Activated naive CD4-positive, alpha-beta T cell treated with anti-CD3 and anti-CD28 coated beads, Interleukin-2, amount 50 U/mL, for 24 hours (primary cell): ENCODE measurements around the gene RFX5.
A peak's percentile ranks its signal among the peaks of the same experiment; 100 is the strongest.

Experiments used
- H3K27ac Mint-ChIP-seq: one replicate; pipeline ENCODE4 v1.8.0; 2021; ENCODE audit warnings: mild to moderate bottlenecking, mixed read lengths
- H3K27me3 Mint-ChIP-seq: one replicate; pipeline ENCODE4 v1.8.0; 2021; ENCODE audit warnings: mixed read lengths
- H3K36me3 Mint-ChIP-seq: one replicate; pipeline ENCODE4 v1.8.0; 2021; ENCODE audit warnings: mixed read lengths
- H3K4me1 Mint-ChIP-seq: one replicate; pipeline ENCODE4 v1.8.0; 2021; ENCODE audit warnings: mixed read lengths
- H3K4me3 Mint-ChIP-seq: one replicate; pipeline ENCODE4 v1.8.0; 2021; ENCODE audit warnings: mild to moderate bottlenecking, mixed read lengths
- H3K9me3 Mint-ChIP-seq: one replicate; pipeline ENCODE4 v1.8.0; 2021; ENCODE audit warnings: mixed read lengths

Gene RFX5

DNA sequence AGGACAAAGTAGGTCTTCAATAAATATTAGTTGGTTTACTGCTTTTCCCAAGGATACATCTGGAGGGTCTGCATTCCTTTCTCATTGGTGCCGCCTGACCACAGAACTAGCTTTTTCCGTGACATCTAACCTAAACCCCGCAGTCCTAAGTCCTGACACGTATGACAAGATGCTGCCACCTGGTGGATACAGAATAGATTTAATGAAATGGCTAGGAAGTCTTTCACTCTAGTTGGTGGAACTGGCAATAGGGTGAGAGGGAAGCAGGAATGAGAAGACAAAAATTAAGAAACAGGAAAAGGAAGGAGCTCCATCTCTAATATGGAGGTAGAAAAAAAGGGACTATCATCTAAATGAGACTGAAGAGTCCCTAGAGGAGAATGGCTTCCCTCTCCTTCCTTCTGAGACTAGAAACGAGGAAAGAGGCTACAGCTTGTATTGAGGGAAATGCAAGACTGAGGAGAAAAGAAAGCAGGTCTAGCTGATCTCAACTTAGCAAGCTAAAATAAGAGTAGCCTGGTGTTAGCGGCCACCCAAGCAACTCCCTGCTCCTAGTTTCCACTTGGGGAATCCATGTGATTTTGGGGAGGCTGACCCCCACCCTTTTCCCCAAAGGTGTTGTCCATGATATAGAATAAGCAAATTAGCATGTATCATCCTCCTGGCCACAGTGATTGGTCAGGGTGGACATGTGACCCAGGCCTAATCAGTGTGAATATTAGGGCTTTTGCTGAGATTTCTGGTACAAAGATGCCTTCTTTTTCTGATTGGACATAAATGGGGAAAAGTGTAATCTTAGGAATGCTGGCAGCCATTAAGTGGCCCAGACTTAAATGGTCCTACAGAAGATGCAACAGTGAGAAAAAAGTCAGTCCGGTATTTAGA is 5.9 kb downstream of the RFX5 start:
- Mint-ChIP-seq H3K27ac (peak overlapping the region; percentile 61), H3K4me3 (no peak overlapping the region), H3K27me3 (no peaks in the 10 kb centered on the region), H3K4me1 (peaks cover 37% of the 10 kb centered on the region), H3K9me3 (no peaks in the 10 kb centered on the region), H3K36me3 (peaks cover 8% of the 10 kb centered on the region)

DNA sequence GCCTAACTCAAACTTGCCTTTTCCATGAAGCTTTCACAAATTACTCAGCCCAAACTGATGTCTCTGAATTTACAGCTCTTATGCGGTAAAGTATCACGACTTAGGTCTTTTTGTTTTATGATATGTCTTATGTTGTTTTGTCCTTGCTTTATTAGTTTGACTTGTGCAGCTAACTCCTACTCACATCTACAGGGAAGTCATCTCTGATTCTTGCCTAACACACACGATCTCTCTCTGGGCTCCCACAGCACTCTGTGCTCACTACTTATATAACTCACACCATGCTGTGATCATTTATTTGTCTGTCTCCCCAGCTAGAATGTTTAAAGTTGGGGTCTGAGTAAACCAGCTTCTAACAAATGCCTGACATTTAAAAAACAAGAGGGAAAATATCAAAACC is 10.5 kb downstream of the RFX5 start:
- no peak overlapping the region for H3K4me3 Mint-ChIP-seq
- H3K27ac Mint-ChIP-seq = peak overlapping the region; percentile 30
- H3K36me3 Mint-ChIP-seq = no peaks in the 10 kb centered on the region
- no peaks in the 10 kb centered on the region for H3K27me3 Mint-ChIP-seq
- peaks cover 11% of the 10 kb centered on the region for H3K4me1 Mint-ChIP-seq
- H3K9me3 Mint-ChIP-seq = no peaks in the 10 kb centered on the region

DNA sequence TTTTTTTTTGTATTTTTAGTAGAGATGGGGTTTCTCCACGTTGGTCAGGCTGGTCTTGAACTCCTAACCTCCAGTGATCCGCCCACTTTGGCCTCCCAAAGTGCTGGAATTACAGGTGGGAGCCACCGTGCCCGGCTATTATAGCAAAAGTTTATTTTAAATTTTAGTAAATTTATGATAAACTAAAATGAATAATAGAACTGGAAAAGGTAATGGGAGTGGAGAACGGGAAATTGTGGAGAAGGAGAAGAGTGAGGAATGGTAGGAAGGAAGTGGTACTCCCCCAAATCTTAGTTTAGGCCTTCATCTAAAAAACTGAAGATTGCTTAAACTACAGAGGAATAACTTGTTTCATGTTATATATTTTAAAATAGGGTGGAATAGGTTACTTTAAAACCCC is 12.2 kb downstream of the RFX5 start:
- H3K27ac Mint-ChIP-seq = no peak overlapping the region
- H3K27me3 Mint-ChIP-seq = no peaks in the 10 kb centered on the region
- no peaks in the 10 kb centered on the region for H3K9me3 Mint-ChIP-seq
- H3K36me3 Mint-ChIP-seq = no peaks in the 10 kb centered on the region
- peaks cover 2% of the 10 kb centered on the region for H3K4me1 Mint-ChIP-seq
- H3K4me3 Mint-ChIP-seq = no peak overlapping the region

DNA sequence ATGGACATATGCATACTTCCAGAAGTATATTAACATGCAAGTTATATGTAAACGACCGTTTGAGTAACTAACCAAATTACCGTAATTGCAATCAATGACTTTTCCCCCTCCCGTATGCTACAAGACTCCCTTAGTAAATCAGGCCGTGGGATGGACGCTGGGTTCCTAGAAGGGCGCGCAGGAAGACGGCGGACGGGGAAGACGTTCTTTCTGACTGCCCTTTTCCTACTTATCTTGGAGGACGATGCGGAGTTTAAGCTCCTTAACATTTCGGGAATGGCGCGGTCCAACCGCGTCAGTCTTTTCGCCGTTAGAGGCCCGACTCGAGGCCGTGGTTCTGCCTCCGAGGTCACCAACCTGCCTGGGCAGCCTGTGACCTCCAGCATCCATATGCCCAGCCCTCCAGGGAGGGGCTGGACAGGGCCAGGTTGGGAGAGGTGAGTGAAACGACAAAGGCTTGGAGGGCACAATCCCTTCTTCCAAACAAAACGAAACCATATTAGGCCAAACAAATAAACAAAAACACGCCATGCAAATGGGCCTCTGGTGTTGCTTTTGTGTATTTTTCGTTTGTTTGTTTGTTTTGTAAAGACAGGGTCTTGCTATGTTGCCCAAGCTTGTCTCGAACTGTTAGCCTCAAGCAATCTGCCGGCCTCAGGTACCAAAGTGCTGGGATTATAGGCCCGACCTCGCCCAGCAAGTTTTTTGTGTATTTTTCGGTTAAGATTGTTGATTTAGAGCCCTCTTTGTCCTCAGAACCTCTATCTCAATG is 19.0 kb downstream of the RFX5 start:
- Mint-ChIP-seq H3K36me3 (no peaks in the 10 kb centered on the region), H3K4me3 (peak overlapping the region; percentile 96), H3K27me3 (no peaks in the 10 kb centered on the region), H3K9me3 (no peaks in the 10 kb centered on the region), H3K4me1 (peaks cover 29% of the 10 kb centered on the region), H3K27ac (peak overlapping the region; percentile 96)

DNA sequence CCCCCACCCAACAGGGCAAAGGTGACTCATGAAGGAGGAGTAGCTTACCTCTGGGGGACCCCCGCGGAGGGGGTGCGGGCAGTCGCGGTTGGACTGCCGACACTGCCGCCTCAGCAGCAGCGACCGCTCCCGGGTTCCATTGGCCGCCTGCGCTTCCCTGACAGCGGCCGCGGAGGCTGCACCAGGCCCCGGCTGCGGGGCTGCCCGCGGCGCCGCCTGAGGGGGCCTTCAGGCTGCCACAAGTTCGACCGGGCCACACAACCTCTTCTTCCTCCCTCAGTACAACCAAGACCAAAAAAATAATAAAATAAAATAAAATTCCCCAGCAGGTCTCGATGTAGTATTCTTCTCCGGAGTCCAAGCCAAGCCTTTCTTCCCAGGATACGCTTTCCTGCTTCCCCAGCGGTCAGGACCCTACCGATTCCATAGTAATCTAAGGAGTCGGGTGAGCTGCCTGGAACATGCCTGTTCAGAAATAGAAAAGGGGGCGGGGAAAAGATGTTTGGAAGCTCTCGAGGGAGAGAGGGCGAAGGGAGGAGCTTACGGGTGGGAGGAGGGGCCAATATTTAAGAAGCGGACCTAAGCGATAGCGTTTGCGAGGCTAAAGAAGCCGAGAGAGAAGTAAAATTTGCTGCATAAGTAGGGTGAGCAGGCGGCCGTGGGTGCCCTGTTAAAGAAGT is 19.7 kb downstream of the RFX5 start, which contains the start of gene PI4KB:
PI4KB (minus strand) TSS at position 194 of the 680 bp plus-strand sequence. CDS start 10,935 bp downstream, outside the sequence.
- Mint-ChIP-seq H3K9me3 (no peaks in the 10 kb centered on the region), H3K27me3 (no peaks in the 10 kb centered on the region), H3K27ac (peak within 1 kb of the TSS; percentile 96), H3K36me3 (no peaks in the 10 kb centered on the region), H3K4me1 (peaks cover 35% of the 10 kb centered on the region), H3K4me3 (peak within 1 kb of the TSS; percentile 96)

DNA sequence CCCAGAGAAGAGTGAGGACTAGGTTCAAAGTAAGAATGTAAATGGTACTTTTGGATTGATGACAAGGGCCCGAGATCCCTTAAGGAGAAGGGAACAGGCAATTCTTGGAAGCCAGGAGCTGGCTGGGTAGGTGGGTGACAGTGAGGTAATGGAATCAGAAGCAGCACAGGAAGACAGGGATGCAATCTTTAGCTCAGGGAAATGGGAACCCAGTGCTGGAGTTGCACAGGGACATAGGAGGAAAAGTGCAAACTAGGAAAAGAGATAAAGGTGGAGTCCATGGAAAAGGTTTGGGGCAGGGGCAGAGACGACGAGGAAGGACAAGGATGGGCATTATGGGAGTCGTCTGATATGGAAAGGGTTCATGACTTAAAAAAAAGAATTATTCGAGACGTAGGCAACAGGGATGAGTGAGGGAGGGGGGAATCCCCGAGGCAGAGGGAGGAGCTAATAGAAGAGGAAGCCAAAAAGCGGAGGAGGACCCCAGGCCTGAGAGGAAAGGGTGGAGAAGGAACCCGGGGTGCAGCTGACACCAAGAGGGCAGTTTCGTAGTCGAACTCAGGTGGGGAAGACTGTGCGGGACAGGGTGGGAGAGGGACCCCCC is 20.3 kb downstream of the RFX5 start:
- Mint-ChIP-seq H3K27me3 (no peaks in the 10 kb centered on the region), H3K4me1 (peaks cover 41% of the 10 kb centered on the region), H3K4me3 (peak overlapping the region; percentile 96), H3K9me3 (no peaks in the 10 kb centered on the region), H3K27ac (peak overlapping the region; percentile 93), H3K36me3 (no peaks in the 10 kb centered on the region)

DNA sequence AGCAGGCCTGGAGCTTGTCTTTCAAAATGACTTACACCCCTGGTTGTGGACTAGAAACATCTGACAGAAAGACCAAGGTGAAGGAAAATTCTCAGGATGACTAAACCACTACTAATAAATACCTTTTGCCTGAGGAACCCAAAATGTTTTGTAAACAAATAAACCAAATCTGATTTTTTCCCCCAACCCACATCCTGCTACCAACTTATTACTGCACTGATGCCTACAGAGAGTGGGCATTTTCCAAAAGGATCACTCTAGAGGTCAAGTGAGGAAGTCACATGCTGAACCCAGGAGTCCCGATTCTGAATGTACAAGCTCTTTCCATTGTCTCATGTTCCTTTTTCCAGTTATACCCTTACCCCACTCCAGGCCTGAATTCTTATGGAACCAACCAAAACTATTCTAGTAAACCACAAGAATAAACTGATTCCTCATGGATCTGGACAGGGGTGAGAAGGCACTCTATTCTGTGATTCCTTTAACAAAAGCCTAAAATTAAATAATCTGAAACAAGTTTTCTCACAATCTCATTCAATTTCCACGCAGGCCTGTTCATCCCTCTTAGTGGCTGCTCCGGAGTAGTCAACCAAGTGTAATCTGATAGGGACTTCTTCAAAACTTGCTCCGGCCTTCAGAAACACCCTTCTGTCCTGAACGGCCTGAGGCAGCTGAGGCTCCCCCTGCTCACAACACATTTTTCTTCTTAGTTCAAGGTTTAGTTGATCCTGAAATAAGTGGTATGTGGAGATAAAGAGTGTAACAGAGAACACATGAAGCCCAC is 21.2 kb downstream of the RFX5 start:
- H3K9me3 Mint-ChIP-seq = no peaks in the 10 kb centered on the region
- peak overlapping the region; percentile 93 for H3K27ac Mint-ChIP-seq
- H3K36me3 Mint-ChIP-seq = peaks cover under 1% of the 10 kb centered on the region
- peaks cover 46% of the 10 kb centered on the region for H3K4me1 Mint-ChIP-seq
- H3K4me3 Mint-ChIP-seq = peak overlapping the region; percentile 96
- H3K27me3 Mint-ChIP-seq = no peaks in the 10 kb centered on the region

- H3K9me3 Mint-ChIP-seq = no peaks in the 10 kb centered on the region
- peaks cover 5% of the 10 kb centered on the region for H3K36me3 Mint-ChIP-seq
- peaks cover 52% of the 10 kb centered on the region for H3K4me1 Mint-ChIP-seq
- H3K4me3 Mint-ChIP-seq = peak overlapping the region; percentile 96
- H3K27me3 Mint-ChIP-seq = no peaks in the 10 kb centered on the region
- peak overlapping the region; percentile 93 for H3K27ac Mint-ChIP-seq
Measured at GRCh38 chr1:151325231-151325630, 21.8 kb downstream of the RFX5 start.

- H3K27ac Mint-ChIP-seq = no peak overlapping the region
- H3K4me3 Mint-ChIP-seq = peak overlapping the region; percentile 19
- H3K4me1 Mint-ChIP-seq = peaks cover 54% of the 10 kb centered on the region
- H3K9me3 Mint-ChIP-seq = no peaks in the 10 kb centered on the region
- no peaks in the 10 kb centered on the region for H3K27me3 Mint-ChIP-seq
- H3K36me3 Mint-ChIP-seq = peaks cover 5% of the 10 kb centered on the region
Measured at GRCh38 chr1:151324390-151324930, 22.6 kb downstream of the RFX5 start.

- Mint-ChIP-seq H3K4me1 (peaks cover 43% of the 10 kb centered on the region), H3K4me3 (no peak overlapping the region), H3K27ac (no peak overlapping the region), H3K9me3 (no peaks in the 10 kb centered on the region), H3K36me3 (peaks cover 12% of the 10 kb centered on the region), H3K27me3 (no peaks in the 10 kb centered on the region)
Measured at GRCh38 chr1:151318975-151319374, 28.1 kb downstream of the RFX5 start.

- Mint-ChIP-seq H3K4me3 (no peak overlapping the region), H3K9me3 (no peaks in the 10 kb centered on the region), H3K4me1 (peaks cover 56% of the 10 kb centered on the region), H3K27me3 (no peaks in the 10 kb centered on the region), H3K36me3 (peaks cover 11% of the 10 kb centered on the region), H3K27ac (peak overlapping the region; percentile 77)
Measured at GRCh38 chr1:151315565-151316235, 31.4 kb downstream of the RFX5 start.

DNA sequence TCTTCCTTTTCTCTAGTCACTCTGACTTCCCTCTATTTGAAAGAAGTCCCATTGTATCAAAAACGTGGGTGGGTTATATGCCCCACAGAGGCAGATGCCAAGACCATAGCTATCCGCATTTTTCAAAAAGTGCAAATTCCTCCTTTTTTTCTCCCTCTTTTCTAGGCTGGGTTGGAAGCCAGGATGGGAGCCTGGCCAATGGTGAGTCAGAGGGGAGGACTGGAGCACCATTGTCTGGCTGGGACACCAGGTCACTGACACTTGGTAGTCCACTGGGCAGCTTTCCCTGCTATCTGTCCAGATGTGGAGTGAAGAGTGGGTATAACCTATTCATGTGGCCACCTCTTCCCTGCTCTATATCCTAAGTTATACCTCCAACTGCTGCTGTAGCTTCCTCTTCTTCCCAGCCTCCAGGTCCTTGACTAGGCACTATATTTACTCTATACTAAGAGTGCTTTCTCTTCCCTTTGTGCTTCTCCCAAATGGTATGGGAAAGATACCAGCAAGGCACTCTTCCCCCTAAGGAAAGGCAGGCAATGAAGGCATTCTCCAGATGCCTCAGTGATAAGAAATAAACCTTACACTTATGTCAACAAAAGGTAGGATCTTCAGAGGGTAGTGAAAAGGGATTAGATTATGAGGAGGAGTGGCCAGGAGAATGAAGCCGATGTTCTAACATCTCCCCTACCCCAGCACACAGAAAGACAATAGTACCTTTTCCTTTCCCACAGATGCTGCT is 32.7 kb downstream of the RFX5 start:
- Mint-ChIP-seq H3K9me3 (no peaks in the 10 kb centered on the region), H3K27ac (peak overlapping the region; percentile 84), H3K27me3 (no peaks in the 10 kb centered on the region), H3K4me1 (peaks cover 56% of the 10 kb centered on the region), H3K36me3 (peaks cover 9% of the 10 kb centered on the region), H3K4me3 (no peak overlapping the region)

GRCh38 chr1:151313501-151313900 is 33.6 kb downstream of the RFX5 start:
- Mint-ChIP-seq H3K9me3 (no peaks in the 10 kb centered on the region), H3K27ac (peak overlapping the region; percentile 17), H3K27me3 (no peaks in the 10 kb centered on the region), H3K36me3 (peaks cover 9% of the 10 kb centered on the region), H3K4me3 (no peak overlapping the region), H3K4me1 (peaks cover 56% of the 10 kb centered on the region)
